IMR-90 (cell line): ENCODE data around the gene RIMBP3C. TPM values are rescaled to one million over a fixed set of nuclear protein-coding genes. Genes with fewer than 3 reads are reported as not detected.
"Not testable (repeated sequence)": the region's sequence is repeated elsewhere in the genome, so short reads cannot be mapped to it uniquely, and the experiment has no call there.

Experiments used
- ATAC-seq: fragments of 200-7000 bp; cut with Tn5 transposase; 2 replicates; pipeline ENCODE4 v1.9.1; 2020; ENCODE audit warnings: low read depth, mild to moderate bottlenecking, moderate library complexity
- BruUV-seq: library from RNA; stranded (reverse); fragments of 400-500 nt; replicated peaks from 2 replicates; lab custom pipeline; 2021; lab: Mats Ljungman, UMichigan
- CTCF ChIA-PET: fragments of 300-600 bp; formaldehyde crosslinking; extraction: SDS; loops from one replicate; lab custom pipeline; 2021; ENCODE audit warnings: antibody characterized with exemption; lab: Yijun Ruan, JAX
- POLR2A ChIA-PET: fragments of 300-600 bp; sonication (Branson Sonifier 250); formaldehyde crosslinking; loops from one replicate; lab custom pipeline; 2022; ENCODE audit warnings: antibody characterized with exemption; ENCODE audit not compliant: unreplicated experiment; lab: Charles Lee
- DNase-seq: peaks from one replicate; pipeline ENCODE4 v3.0.0; 2013
- H2AFZ ChIP-seq: replicated peaks from 2 replicates; pipeline ENCODE3; 2013; ENCODE audit warnings: low read length, mild to moderate bottlenecking; ENCODE audit not compliant: poor library complexity
- H2AK5ac ChIP-seq: 2 replicates; pipeline ENCODE4 v1.6.1; 2013; ENCODE audit warnings: low read depth, low read length, inconsistent platforms
- H2AK9ac ChIP-seq: replicated peaks from 2 replicates; pipeline ENCODE3; 2013; ENCODE audit warnings: mild to moderate bottlenecking, low read depth, low read length, moderate library complexity; ENCODE audit not compliant: poor library complexity
- H2BK120ac ChIP-seq: 2 replicates; pipeline ENCODE4 v1.6.1; 2013; ENCODE audit warnings: low read depth, low read length, inconsistent platforms
- H2BK15ac ChIP-seq: 3 replicates; pipeline ENCODE4 v1.6.1; 2013; ENCODE audit warnings: low read depth, low read length, inconsistent platforms
- H2BK20ac ChIP-seq: 2 replicates; pipeline ENCODE4 v1.6.1; 2013; ENCODE audit warnings: low read depth, mild to moderate bottlenecking, inconsistent platforms, low read length, moderate library complexity
- H2BK5ac ChIP-seq: 2 replicates; pipeline ENCODE4 v1.6.1; 2013; ENCODE audit warnings: mild to moderate bottlenecking, low read depth, low read length, inconsistent platforms; ENCODE audit not compliant: poor library complexity, severe bottlenecking
- H3K14ac ChIP-seq: replicated peaks from 2 replicates; pipeline ENCODE4 v1.6.1; 2013; ENCODE audit warnings: low read depth, low read length, inconsistent platforms
- H3K18ac ChIP-seq: 2 replicates; pipeline ENCODE4 v1.6.1; 2013; ENCODE audit warnings: low read depth, low read length, control low read depth
- H3K23ac ChIP-seq: 2 replicates; pipeline ENCODE4 v1.6.1; 2013; ENCODE audit warnings: low read depth, low read length, inconsistent platforms
- H3K27ac ChIP-seq: 2 replicates; pipeline ENCODE4 v1.5.1; 2013; ENCODE audit warnings: mild to moderate bottlenecking, control low read depth, low read length; ENCODE audit not compliant: insufficient read depth
- H3K27me3 ChIP-seq: 2 replicates; pipeline ENCODE4 v1.6.1; 2013; ENCODE audit warnings: low read length; ENCODE audit not compliant: control insufficient read depth, insufficient read depth
- H3K36me3 ChIP-seq: 2 replicates; pipeline ENCODE4 v1.6.1; 2013; ENCODE audit warnings: low read length, mixed read lengths; ENCODE audit not compliant: control insufficient read depth, insufficient read depth
- H3K4ac ChIP-seq: 2 replicates; pipeline ENCODE4 v1.6.1; 2013; ENCODE audit warnings: low read depth, low read length, inconsistent platforms
- H3K4me1 ChIP-seq: 2 replicates; pipeline ENCODE4 v1.6.1; 2013; ENCODE audit warnings: low read length, mixed read lengths; ENCODE audit not compliant: control insufficient read depth, insufficient read depth
- H3K4me2 ChIP-seq: 2 replicates; pipeline ENCODE4 v1.6.1; 2013; ENCODE audit warnings: low read depth, mild to moderate bottlenecking, control low read depth, low read length, moderate library complexity
- H3K4me3 ChIP-seq: 2 replicates; pipeline ENCODE4 v1.5.1; 2013; ENCODE audit warnings: low read depth, mild to moderate bottlenecking, control low read depth, low read length, moderate library complexity; ENCODE audit not compliant: insufficient read depth
- H3K56ac ChIP-seq: 2 replicates; pipeline ENCODE4 v1.6.1; 2013; ENCODE audit warnings: low read length, inconsistent platforms; ENCODE audit not compliant: insufficient read depth; ENCODE audit errors: extremely low read depth
- H3K79me1 ChIP-seq, 2 experiments: 2 replicates each; pipeline ENCODE4 v1.6.1; 2013; ENCODE audit warnings: low read length in 2 of 2, inconsistent platforms in 1 of 2, low read depth in 1 of 2
- H3K9ac ChIP-seq: 2 replicates; pipeline ENCODE4 v1.6.1; 2013; ENCODE audit warnings: low read depth, low read length, control low read depth
- H3K9me1 ChIP-seq: 2 replicates; pipeline ENCODE4 v1.6.1; 2013; ENCODE audit warnings: low read length, inconsistent platforms; ENCODE audit not compliant: insufficient read depth
- H3K9me3 ChIP-seq: 2 replicates; pipeline ENCODE4 v1.6.1; 2013; ENCODE audit warnings: low read length; ENCODE audit not compliant: control insufficient read depth, insufficient read depth
- H4K20me1 ChIP-seq: 2 replicates; pipeline ENCODE4 v1.6.1; 2013; ENCODE audit warnings: low read length, inconsistent platforms; ENCODE audit not compliant: insufficient read depth
- H4K5ac ChIP-seq: 2 replicates; pipeline ENCODE4 v1.6.1; 2013; ENCODE audit warnings: mild to moderate bottlenecking, low read depth, low read length, control low read depth
- H4K8ac ChIP-seq, 2 experiments: 2 replicates each; pipeline ENCODE4 v1.6.1; 2013; ENCODE audit warnings: low read depth in 2 of 2, low read length in 2 of 2, control low read depth in 1 of 2, inconsistent platforms in 1 of 2
- H4K91ac ChIP-seq: 2 replicates; pipeline ENCODE4 v1.6.1; 2013; ENCODE audit warnings: low read depth, low read length, inconsistent platforms; ENCODE audit not compliant: insufficient read depth
- WGBS, 2 experiments: methylation state at CpG; one replicate each; pipeline versions ENCODE4 v1.1.5 to v1.1.7; 2013; ENCODE audit warnings: missing lambda C conversion rate in 2 of 2; ENCODE audit not compliant: insufficient read length in 1 of 2; ENCODE audit errors: extremely low coverage in 2 of 2; 5-methylcytosine and 5-hydroxymethylcytosine counted together
- dilution Hi-C: fragments of 300-500 bp; cut with HindIII; formaldehyde crosslinking; loops from one replicate; pipeline ENCODE4 v1.14.3; 2018; ENCODE audit warnings: low sequenced_read_pairs; ENCODE audit not compliant: unreplicated experiment
- in situ Hi-C: fragments of 300-500 bp; cut with MboI; formaldehyde crosslinking; loops from 3 replicates; pipeline ENCODE4 v1.14.3; 2019; ENCODE audit warnings: low sequenced_read_pairs, inconsistent platforms, mixed read lengths
- intact Hi-C: fragments of 100-400 bp; cut with micrococcal nuclease; formaldehyde crosslinking; loops from 2 replicates; pipeline ENCODE4 v1.10.0; 2022
- polyA plus RNA-seq, 3 experiments: library from polyadenylated mRNA; depleted of rRNA; stranded (reverse); fragments of >200 nt; gene quantifications; 2 replicates each; pipeline ENCODE4 v1.2.3, GENCODE V29; 2012; ENCODE audit warnings: low replicate concordance in 1 of 3
- total RNA-seq: library from RNA; depleted of rRNA; stranded (reverse); fragments of >200 nt; gene quantifications from 2 replicates; pipeline ENCODE4 v1.2.3, GENCODE V29; 2012

The RIMBP3C gene
- total and polyA plus RNA-seq, 2 of the 4 experiments (the other 2 are of a cell fraction): 0.05 to 0.36 TPM

- not testable (repeated sequence) for BruUV-seq
Observed at GRCh38 chr22:21560657-21561056, 9.4 kb upstream of the RIMBP3C start.

GRCh38 chr22:21559345-21560125, 8.3 kb upstream of the RIMBP3C start:
- H2BK5ac ChIP-seq, H3K4me1 ChIP-seq, H3K4me3 ChIP-seq, H4K8ac ChIP-seq, H4K20me1 ChIP-seq, in situ Hi-C loops, H2AK5ac ChIP-seq, H3K27me3 ChIP-seq, H2AK9ac ChIP-seq, H2BK15ac ChIP-seq, CTCF ChIA-PET, H3K23ac ChIP-seq, H3K56ac ChIP-seq, H3K18ac ChIP-seq, H4K5ac ChIP-seq, H2BK120ac ChIP-seq, BruUV-seq, H2BK20ac ChIP-seq, H3K79me1 ChIP-seq, dilution Hi-C loops, H3K14ac ChIP-seq, H3K4ac ChIP-seq, H3K27ac ChIP-seq, H4K91ac ChIP-seq, H2AFZ ChIP-seq, H3K9me3 ChIP-seq, H3K9me1 ChIP-seq, DNase-seq, H3K4me2 ChIP-seq, POLR2A ChIA-PET, intact Hi-C loops, H3K36me3 ChIP-seq, H3K9ac ChIP-seq: not testable (repeated sequence)
- peak; percentile 57 for ATAC-seq
- WGBS, 2 experiments: no CpG with 5 or more reads among the region's 10 CpGs

More at GRCh38 chr22:21560657-21561056, 9.4 kb upstream of the RIMBP3C start:
- H3K9ac ChIP-seq, ATAC-seq, dilution Hi-C loops, H3K79me1 ChIP-seq, H3K4me1 ChIP-seq, H4K91ac ChIP-seq, H3K56ac ChIP-seq, H3K4me3 ChIP-seq, H3K9me1 ChIP-seq, H2AK9ac ChIP-seq, H3K14ac ChIP-seq, in situ Hi-C loops, H3K9me3 ChIP-seq, H3K4me2 ChIP-seq, H2BK15ac ChIP-seq, intact Hi-C loops, H2BK5ac ChIP-seq, H3K4ac ChIP-seq, POLR2A ChIA-PET, H2AK5ac ChIP-seq, H4K8ac ChIP-seq, H2BK20ac ChIP-seq, H3K36me3 ChIP-seq, H3K23ac ChIP-seq, H4K5ac ChIP-seq, CTCF ChIA-PET, H2AFZ ChIP-seq, H2BK120ac ChIP-seq, DNase-seq, H3K27me3 ChIP-seq, H4K20me1 ChIP-seq, H3K27ac ChIP-seq, H3K18ac ChIP-seq: not testable (repeated sequence)
- whole genome bisulfite sequencing, 2 experiments: no CpG with 5 or more reads among the region's 3 CpGs
